Measurements from ENCODE around the gene CMSS1. TPM values are rescaled to one million over a fixed set of nuclear protein-coding genes. Genes with fewer than 3 reads are reported as not detected.

The CMSS1 gene
- total RNA-seq, 2 experiments from 2014 or later = 95.6 to 97.2 TPM

- ChIA-PET POLR2A (no interaction called here), CTCF (no interaction called here)
- H3K27ac Mint-ChIP-seq = no peak overlapping the region
- no peaks in the 10 kb centered on the region for H3K9me3 Mint-ChIP-seq
- peaks cover 18% of the 10 kb centered on the region for H3K4me1 Mint-ChIP-seq (ENCODE audit: low read depth)
- no peak overlapping the region for H3K4me3 Mint-ChIP-seq
- intact Hi-C loops (cut with micrococcal nuclease) = no loop called here
- no peak for DNase-seq
- no peaks in the 10 kb centered on the region for H3K27me3 Mint-ChIP-seq
- no peaks in the 10 kb centered on the region for H3K36me3 Mint-ChIP-seq
These were observed 116.5 kb downstream of the CMSS1 start for GRCh38 chr3:99933971-99934750.

DNA sequence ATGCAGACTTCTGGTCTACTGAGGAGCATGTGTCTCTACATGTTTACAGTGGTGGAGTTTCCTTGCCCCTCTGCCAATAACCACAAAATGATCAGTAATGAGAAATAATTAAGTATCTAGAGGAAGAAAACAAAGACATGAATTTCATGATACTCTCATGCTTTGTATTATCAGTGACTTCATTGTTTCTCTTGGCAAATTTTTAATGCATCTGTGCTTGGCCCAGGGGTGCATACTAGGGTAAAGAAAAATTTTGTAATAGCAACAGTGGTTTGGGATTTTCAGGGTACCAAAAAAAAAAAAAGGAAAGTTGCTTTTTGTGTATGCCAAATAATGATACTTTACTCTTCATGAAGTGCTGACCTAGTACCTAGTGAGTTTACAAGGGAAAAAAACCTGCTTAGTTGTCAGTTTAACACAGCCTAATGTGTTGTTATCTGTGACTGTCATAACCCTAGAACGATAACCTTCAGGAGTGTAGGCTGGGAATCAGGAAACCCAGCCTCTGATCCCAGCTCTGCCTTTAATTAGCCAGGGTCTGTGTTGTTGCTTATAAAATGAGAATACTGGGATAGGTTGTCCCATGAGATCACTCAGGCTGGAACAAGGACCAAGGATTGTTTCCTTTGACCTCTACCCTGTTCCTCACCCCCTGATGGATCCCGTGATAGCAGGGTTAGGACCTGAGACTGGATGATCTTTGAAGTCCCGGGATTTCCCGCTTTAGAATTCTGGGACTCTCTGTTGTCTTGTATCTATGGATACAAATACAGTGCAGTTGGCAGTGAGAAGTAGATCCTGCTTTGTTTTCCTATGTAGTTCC, 117.5 kb downstream of the CMSS1 start:
- ChIA-PET POLR2A (no interaction called here), CTCF (no interaction called here)
- intact Hi-C loops (cut with micrococcal nuclease) = no loop called here
- H3K27me3 Mint-ChIP-seq = no peaks in the 10 kb centered on the region
- no peak for DNase-seq
- peaks cover 20% of the 10 kb centered on the region for H3K4me1 Mint-ChIP-seq (ENCODE audit: low read depth)
- no peaks in the 10 kb centered on the region for H3K9me3 Mint-ChIP-seq
- no peak overlapping the region for H3K4me3 Mint-ChIP-seq
- H3K36me3 Mint-ChIP-seq = no peaks in the 10 kb centered on the region
- no peak overlapping the region for H3K27ac Mint-ChIP-seq

GRCh38 chr3:99938270-99938911, 120.7 kb downstream of the CMSS1 start:
- Mint-ChIP-seq H3K9me3 (no peaks in the 10 kb centered on the region), H3K4me3 (no peak overlapping the region), H3K36me3 (no peaks in the 10 kb centered on the region), H3K27ac (no peak overlapping the region), H3K27me3 (no peaks in the 10 kb centered on the region), H3K4me1 (ENCODE audit: low read depth) (peaks cover 20% of the 10 kb centered on the region)
- ChIA-PET POLR2A (no interaction called here), CTCF (no interaction called here)
- intact Hi-C loops (cut with micrococcal nuclease) = no loop called here
- DNase-seq = no peak

- POLR2A ChIA-PET = no interaction called here
- intact Hi-C loops (cut with micrococcal nuclease) = no loop called here
- H3K27ac Mint-ChIP-seq = no peak overlapping the region
- H3K36me3 Mint-ChIP-seq = no peaks in the 10 kb centered on the region
- no peaks in the 10 kb centered on the region for H3K9me3 Mint-ChIP-seq
- H3K4me3 Mint-ChIP-seq = no peak overlapping the region
- no peak for DNase-seq
- peaks cover 20% of the 10 kb centered on the region for H3K4me1 Mint-ChIP-seq (ENCODE audit: low read depth)
- CTCF ChIA-PET = interaction anchor here (1.0 kb wide), 1 partner anchor 96 kb away, joined by 4 read pairs; no protein-coding TSS in a partner anchor
- H3K27me3 Mint-ChIP-seq = no peaks in the 10 kb centered on the region
These were observed 122.2 kb downstream of the CMSS1 start for GRCh38 chr3:99939876-99940275.

- no peaks in the 10 kb centered on the region for H3K36me3 Mint-ChIP-seq
- POLR2A ChIA-PET = no interaction called here
- H3K4me3 Mint-ChIP-seq = no peak overlapping the region
- H3K27ac Mint-ChIP-seq = no peak overlapping the region
- peaks cover 20% of the 10 kb centered on the region for H3K4me1 Mint-ChIP-seq (ENCODE audit: low read depth)
- CTCF ChIA-PET = interaction anchor here (1.0 kb wide), 1 partner anchor 97 kb away, joined by 4 read pairs; no protein-coding TSS in a partner anchor
- no peak for DNase-seq
- no peaks in the 10 kb centered on the region for H3K9me3 Mint-ChIP-seq
- H3K27me3 Mint-ChIP-seq = no peaks in the 10 kb centered on the region
- intact Hi-C loops (cut with micrococcal nuclease) = no loop called here
These were observed 122.7 kb downstream of the CMSS1 start for GRCh38 chr3:99940350-99940749.

- H3K36me3 Mint-ChIP-seq = no peaks in the 10 kb centered on the region
- no peak for DNase-seq
- H3K27me3 Mint-ChIP-seq = no peaks in the 10 kb centered on the region
- H3K9me3 Mint-ChIP-seq = no peaks in the 10 kb centered on the region
- no peak overlapping the region for H3K4me3 Mint-ChIP-seq
- intact Hi-C loops (cut with micrococcal nuclease) = no loop called here
- H3K27ac Mint-ChIP-seq = no peak overlapping the region
- ChIA-PET POLR2A (no interaction called here), CTCF (no interaction called here)
- peaks cover 20% of the 10 kb centered on the region for H3K4me1 Mint-ChIP-seq (ENCODE audit: low read depth)
These were observed 123.5 kb downstream of the CMSS1 start for GRCh38 chr3:99941211-99941610.

DNA sequence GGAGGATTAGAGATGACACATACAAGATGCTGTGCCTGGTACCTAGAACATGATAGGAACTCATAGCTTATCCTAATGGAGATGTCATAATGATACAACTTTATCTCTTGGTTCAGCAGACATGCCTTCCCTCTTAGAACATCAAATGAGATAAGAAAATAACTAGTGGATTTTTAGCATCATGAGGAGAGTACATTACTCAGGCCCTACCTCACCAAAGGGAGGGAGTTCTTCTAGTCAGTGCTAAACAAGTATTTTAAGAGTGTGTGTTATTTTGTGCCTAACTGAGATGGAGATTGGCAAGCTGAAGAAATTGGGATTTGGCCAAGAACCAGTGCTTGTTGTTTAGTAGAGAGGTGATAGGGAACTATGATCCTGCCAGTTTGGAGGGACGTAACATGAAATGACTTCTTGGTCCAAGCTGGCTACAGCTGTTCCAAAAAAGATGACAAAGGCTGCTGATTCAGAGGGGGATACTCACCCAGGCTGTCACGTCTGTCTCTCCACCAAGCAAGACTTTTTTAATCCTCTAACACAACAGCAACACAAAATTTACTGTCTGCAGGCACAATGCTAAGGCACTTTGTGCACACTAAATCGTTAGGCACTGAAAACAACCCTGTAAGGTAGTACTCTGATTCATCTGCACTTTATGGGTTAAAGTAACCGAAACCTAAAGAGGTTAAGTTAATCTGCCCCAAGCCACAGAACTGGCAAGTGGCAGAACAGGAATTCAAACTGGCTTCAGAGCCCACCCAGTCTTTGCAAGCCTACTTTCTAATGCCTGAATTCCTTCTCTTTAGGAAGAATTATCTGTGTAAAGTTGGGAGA, 126.5 kb downstream of the CMSS1 start:
- Mint-ChIP-seq H3K27me3 (no peaks in the 10 kb centered on the region), H3K36me3 (no peaks in the 10 kb centered on the region), H3K4me3 (no peak overlapping the region), H3K9me3 (no peaks in the 10 kb centered on the region), H3K27ac (no peak overlapping the region), H3K4me1 (ENCODE audit: low read depth) (peaks cover 2% of the 10 kb centered on the region)
- intact Hi-C loops (cut with micrococcal nuclease) = no loop called here
- DNase-seq = no peak
- ChIA-PET CTCF (interaction anchor here (0.7 kb wide), 1 partner anchor 12 kb away, joined by 3 read pairs; no protein-coding TSS in a partner anchor), POLR2A (no interaction called here)

DNA sequence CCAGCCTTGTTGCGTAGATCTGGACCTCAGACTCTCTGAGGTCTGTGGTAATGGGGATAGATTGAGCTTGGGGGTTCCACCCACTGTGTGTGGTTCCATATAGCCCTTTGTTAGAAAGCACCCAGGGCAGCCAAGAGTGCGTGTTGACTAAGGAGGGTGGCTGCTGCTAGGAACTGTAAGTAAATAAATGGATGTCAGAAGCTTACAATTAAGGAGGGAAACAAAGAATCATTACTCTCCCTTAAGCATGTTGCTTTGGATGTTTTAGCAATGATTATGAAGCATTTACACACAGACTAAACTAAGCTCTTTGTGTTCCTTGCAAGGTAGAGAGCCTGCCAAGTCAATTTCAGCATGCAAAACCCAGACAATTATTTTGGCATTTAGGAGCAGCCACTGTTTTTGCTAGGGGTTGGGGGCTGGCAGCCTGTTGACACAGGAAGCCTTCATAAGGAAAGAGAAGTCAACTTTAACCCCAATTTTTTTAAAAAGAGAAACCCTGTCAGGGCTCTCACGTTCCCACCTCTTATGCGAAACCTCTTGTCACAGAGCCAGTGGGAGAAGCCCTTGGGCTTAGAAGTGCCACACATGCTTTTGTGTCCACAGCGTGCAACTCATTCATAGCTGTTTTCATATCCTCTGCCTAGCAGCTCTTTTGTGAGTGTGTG, 127.8 kb downstream of the CMSS1 start:
- no peak overlapping the region for H3K4me3 Mint-ChIP-seq
- no peak for DNase-seq
- intact Hi-C loops (cut with micrococcal nuclease) = no loop called here
- ChIA-PET POLR2A (no interaction called here), CTCF (no interaction called here)
- no peak overlapping the region for H3K27ac Mint-ChIP-seq
- H3K36me3 Mint-ChIP-seq = no peaks in the 10 kb centered on the region
- no peaks in the 10 kb centered on the region for H3K27me3 Mint-ChIP-seq
- H3K9me3 Mint-ChIP-seq = no peaks in the 10 kb centered on the region
- no peaks in the 10 kb centered on the region for H3K4me1 Mint-ChIP-seq (ENCODE audit: low read depth)

DNA sequence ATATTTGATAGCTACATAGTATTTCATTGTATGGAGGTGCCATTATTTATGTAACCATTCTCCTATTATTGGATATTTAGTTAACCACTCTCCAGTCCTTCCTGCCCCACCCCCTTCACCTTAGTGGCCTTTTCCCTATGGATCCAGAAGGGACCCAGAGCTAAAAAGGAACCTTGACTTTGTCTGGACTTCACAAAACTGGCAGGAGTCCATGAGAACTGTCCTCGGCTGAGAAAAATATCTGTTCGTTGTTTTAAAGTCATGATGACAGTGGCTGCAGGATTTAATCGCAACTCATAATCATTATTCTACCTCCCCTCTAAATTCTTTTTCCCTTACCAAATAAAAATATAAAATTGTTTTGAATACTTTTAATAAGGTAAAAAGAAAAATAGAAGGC, 129.7 kb downstream of the CMSS1 start:
- H3K36me3 Mint-ChIP-seq = no peaks in the 10 kb centered on the region
- no peak for DNase-seq
- H3K4me3 Mint-ChIP-seq = no peak overlapping the region
- H3K4me1 Mint-ChIP-seq (ENCODE audit: low read depth) = no peaks in the 10 kb centered on the region
- intact Hi-C loops (cut with micrococcal nuclease) = no loop called here
- H3K27me3 Mint-ChIP-seq = no peaks in the 10 kb centered on the region
- no peak overlapping the region for H3K27ac Mint-ChIP-seq
- POLR2A ChIA-PET = no interaction called here
- H3K9me3 Mint-ChIP-seq = no peaks in the 10 kb centered on the region
- CTCF ChIA-PET = interaction anchor here (1.1 kb wide), 1 partner anchor 11 kb away, joined by 4 read pairs; no protein-coding TSS in a partner anchor

DNA sequence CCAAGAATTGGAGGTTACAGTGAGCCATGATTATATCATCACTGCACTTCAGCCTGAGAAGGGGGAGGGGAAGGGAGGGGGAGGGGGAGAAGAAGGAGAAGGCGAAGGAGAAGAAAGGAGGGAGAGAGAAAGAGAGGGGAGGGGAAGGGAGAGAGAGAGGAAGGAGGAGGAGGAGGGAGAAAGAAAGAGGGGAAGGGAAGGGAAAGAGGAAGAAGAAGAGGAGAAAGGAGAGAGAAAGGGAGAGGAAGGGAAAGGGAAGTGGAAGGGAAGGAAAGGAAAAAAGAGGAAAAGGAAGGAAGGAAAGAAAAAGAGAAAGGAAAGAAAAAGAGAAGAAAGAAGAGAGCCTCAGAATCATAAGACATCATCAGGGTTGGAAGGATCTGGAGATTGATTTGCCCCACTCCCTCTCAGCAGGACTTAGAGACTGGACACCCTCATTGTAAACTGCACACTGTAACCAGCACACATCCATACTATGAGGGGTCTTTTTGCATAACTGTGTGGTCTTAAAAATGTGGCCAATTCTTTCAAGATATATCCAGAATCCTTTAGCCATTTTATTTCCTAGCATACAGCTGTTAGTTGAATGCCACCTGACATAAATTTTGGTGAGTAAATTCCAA, 130.9 kb downstream of the CMSS1 start:
- no peak overlapping the region for H3K27ac Mint-ChIP-seq
- no peak for DNase-seq
- no peaks in the 10 kb centered on the region for H3K4me1 Mint-ChIP-seq (ENCODE audit: low read depth)
- no peaks in the 10 kb centered on the region for H3K36me3 Mint-ChIP-seq
- no peaks in the 10 kb centered on the region for H3K9me3 Mint-ChIP-seq
- no peaks in the 10 kb centered on the region for H3K27me3 Mint-ChIP-seq
- ChIA-PET POLR2A (no interaction called here), CTCF (no interaction called here)
- intact Hi-C loops (cut with micrococcal nuclease) = no loop called here
- H3K4me3 Mint-ChIP-seq = no peak overlapping the region

- no peaks in the 10 kb centered on the region for H3K9me3 Mint-ChIP-seq
- POLR2A ChIA-PET = no interaction called here
- H3K4me3 Mint-ChIP-seq = no peak overlapping the region
- DNase-seq = no peak
- H3K4me1 Mint-ChIP-seq (ENCODE audit: low read depth) = no peaks in the 10 kb centered on the region
- no peaks in the 10 kb centered on the region for H3K36me3 Mint-ChIP-seq
- no peaks in the 10 kb centered on the region for H3K27me3 Mint-ChIP-seq
- no peak overlapping the region for H3K27ac Mint-ChIP-seq
- CTCF ChIA-PET = no interaction called here
- intact Hi-C loops (cut with micrococcal nuclease) = no loop called here
These were observed 132.5 kb downstream of the CMSS1 start for GRCh38 chr3:99949956-99950670.
